ENCODE results near the gene SHISA5.
A peak's percentile ranks its signal among the peaks of the same experiment; 100 is the strongest.

Gene SHISA5

DNA sequence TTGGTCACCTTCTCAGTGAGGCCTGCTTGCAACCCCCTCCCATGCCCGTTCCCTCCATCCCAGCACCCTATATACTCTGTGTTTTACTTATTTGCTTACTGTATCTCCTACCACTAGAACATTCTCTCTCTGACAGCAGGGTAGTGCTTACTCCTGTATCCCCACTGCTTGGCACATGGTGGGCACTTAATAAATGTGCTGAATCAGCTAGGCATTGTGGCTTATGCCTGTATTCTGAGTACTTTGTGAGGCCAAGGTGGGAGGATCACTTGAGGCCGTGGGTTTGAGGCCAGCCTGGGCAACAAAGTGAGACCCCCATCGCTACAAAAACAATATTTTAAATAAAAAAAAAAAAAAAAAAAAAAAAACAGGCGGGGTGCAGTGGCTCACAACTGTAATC is 7.6 kb upstream of the SHISA5 start:
- POLR2A ChIA-PET (ENCODE audit: low non-redundant PET): no interaction called here
- CTCF ChIA-PET: no interaction called here
- no peak for DNase-seq (ENCODE audit: low spot score)
- TF ChIP-seq, protein P1, sequence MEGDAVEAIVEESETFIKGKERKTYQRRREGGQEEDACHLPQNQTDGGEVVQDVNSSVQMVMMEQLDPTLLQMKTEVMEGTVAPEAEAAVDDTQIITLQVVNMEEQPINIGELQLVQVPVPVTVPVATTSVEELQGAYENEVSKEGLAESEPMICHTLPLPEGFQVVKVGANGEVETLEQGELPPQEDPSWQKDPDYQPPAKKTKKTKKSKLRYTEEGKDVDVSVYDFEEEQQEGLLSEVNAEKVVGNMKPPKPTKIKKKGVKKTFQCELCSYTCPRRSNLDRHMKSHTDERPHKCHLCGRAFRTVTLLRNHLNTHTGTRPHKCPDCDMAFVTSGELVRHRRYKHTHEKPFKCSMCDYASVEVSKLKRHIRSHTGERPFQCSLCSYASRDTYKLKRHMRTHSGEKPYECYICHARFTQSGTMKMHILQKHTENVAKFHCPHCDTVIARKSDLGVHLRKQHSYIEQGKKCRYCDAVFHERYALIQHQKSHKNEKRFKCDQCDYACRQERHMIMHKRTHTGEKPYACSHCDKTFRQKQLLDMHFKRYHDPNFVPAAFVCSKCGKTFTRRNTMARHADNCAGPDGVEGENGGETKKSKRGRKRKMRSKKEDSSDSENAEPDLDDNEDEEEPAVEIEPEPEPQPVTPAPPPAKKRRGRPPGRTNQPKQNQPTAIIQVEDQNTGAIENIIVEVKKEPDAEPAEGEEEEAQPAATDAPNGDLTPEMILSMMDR (conservative IDR thresholded peaks at IDR 0.05; ENCODE audit: low read depth): no peak
- H3K27ac ChIP-seq: no peak overlapping the region

DNA sequence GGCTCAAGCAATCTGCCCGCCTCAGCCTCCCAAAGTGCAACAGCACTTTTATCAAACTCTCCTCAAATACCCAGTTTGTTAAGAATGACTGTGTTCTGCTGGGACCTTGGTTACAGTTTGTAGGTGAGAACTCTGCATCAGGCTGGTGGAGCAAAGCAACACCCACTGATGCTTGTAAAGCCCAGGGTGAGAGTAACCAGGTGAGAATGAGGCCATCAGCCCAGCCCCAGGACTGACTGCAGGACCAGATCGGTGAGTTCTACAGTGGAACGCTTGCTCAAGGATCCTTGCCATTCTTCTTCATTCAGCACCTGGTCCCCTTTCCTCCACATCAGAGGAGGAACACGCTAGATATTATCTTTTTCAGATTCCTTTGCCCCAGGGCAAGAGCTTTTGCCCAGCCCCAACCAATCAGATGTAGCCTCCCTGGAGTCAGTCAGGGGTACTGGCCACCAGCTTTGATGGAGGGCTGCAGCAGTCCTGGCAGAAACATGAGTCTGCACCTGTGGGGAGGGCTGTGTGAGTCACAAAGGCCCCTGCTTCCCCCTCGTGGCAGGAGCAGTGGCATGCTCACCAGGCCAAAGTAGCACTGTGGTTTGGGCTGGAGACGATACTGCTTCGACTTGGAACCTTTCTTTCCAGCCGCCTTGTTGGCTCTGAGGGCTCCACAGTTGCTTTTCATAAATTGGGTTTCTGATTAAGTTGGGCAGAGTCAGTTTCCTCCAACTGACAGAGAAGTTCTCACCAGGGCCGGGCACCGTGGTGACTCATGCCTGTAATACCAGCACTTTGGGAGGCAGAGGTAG is 3.5 kb upstream of the SHISA5 start:
- POLR2A ChIA-PET (ENCODE audit: low non-redundant PET): no interaction called here
- peak; percentile 86 for DNase-seq (ENCODE audit: low spot score)
- CTCF ChIA-PET: interaction anchor here (0.6 to 1.1 kb wide), 3 partner anchors 39 to 682 kb away, joined by 3 to 4 read pairs (median 3); no protein-coding TSS in a partner anchor
- TF ChIP-seq, protein P1 (conservative IDR thresholded peaks at IDR 0.05; ENCODE audit: low read depth): peak; percentile 81
- H3K27ac ChIP-seq: peak overlapping the region; percentile 91

DNA sequence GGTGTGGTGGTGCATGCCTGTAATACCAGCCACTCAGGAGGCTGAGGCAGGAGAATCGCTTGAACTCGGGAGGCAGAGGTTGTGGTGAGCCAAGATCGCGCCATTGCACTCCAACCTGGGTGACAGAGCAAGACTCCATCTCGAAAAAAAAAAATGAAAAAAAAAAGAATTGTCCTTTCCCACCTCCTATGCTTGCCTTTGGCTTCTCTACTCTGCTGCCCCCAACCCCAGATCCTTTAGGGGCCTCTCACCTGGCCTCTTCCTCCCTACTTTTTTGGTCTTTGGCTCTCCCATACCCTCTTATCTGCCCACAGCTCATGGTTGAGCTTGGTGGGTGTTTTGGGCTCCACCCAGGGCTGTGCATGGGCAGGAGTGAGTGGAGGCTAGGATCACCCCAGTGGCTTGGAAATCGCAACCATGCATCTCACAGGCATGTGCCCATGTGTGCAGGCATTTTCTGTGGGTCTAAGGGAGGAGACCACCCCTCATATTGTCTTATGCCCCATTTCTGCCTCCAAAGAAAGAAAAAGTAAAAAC is 2.1 kb upstream of the SHISA5 start:
- ChIA-PET POLR2A (ENCODE audit: low non-redundant PET) (no interaction called here), CTCF (no interaction called here)
- peak overlapping the region; percentile 91 for H3K27ac ChIP-seq
- TF ChIP-seq, protein P1 (conservative IDR thresholded peaks at IDR 0.05; ENCODE audit: low read depth): no peak
- no peak for DNase-seq (ENCODE audit: low spot score)

DNA sequence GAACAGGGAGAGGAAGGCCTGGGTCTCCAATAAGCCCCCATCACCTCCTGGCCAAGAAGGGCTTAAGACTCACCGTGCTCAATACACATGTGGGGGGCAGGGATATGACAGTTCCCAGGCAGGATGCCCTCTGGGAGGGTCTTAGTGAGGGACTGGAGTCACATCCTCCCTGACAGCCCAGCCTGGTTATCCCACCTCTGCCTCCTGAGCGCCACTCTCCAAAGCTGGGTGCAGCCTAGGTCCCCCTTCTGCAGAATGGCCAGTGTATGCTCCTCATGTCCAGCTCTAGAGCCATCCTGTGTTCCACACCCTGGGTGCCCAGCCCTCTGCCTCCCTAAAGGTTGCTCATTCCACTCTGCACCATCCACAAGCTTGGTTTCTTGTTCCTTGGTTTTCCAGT is 1.2 kb upstream of the SHISA5 start:
- H3K27ac ChIP-seq: peak overlapping the region; percentile 91
- TF ChIP-seq, protein P1 (conservative IDR thresholded peaks at IDR 0.05; ENCODE audit: low read depth): no peak
- POLR2A ChIA-PET (ENCODE audit: low non-redundant PET): interaction anchor here (0.6 to 1.5 kb wide), 2 partner anchors 36 to 72 kb away, joined by 3 to 4 read pairs; no protein-coding TSS in a partner anchor
- CTCF ChIA-PET: interaction anchor here (0.8 to 1.1 kb wide), 2 partner anchors 31 to 310 kb away, joined by 4 read pairs; no protein-coding TSS in a partner anchor
- DNase-seq (ENCODE audit: low spot score): no peak

DNA sequence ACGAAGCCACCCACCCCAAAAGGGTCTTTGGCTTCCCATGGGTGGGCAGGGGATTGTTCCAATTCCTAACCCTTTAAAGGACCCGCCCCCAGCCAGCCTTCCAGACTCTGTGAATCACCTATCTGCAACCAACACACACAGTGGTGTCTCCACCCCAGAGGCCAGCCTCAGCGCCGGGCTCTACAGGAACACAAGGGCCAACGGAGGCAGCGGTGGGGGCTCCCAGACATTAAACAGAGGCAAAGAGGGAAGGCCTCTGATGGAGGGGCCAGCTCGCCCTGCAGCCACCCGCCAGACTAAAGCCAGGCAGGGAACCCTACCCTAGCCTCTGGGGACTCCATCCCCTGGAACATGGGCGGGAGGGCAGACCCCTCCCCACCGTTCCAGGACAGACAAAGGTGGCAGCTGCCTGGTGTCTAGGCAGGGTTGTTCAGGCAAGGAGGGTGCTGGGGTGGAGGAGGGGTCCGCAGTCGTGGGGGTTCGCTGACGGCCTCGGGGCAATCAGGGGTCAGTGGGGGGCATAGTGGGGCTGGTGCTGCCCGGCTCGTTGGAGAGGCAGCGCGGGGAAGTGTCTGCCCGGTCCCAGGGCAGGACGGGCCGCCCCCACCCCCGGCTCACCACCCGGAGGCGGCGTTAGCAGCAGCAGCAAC is 448 bp downstream of the SHISA5 start:
- DNase-seq (ENCODE audit: low spot score): no peak
- peak overlapping the region; percentile 91 for H3K27ac ChIP-seq
- TF ChIP-seq, protein P1 (conservative IDR thresholded peaks at IDR 0.05; ENCODE audit: low read depth): no peak
- CTCF ChIA-PET: interaction anchor here (0.7 kb wide), 1 partner anchor 44 kb away, joined by 3 read pairs; no protein-coding TSS in a partner anchor
- POLR2A ChIA-PET (ENCODE audit: low non-redundant PET): interaction anchor here (0.8 kb wide), 1 partner anchor 33 kb away, joined by 3 read pairs; no protein-coding TSS in a partner anchor

DNA sequence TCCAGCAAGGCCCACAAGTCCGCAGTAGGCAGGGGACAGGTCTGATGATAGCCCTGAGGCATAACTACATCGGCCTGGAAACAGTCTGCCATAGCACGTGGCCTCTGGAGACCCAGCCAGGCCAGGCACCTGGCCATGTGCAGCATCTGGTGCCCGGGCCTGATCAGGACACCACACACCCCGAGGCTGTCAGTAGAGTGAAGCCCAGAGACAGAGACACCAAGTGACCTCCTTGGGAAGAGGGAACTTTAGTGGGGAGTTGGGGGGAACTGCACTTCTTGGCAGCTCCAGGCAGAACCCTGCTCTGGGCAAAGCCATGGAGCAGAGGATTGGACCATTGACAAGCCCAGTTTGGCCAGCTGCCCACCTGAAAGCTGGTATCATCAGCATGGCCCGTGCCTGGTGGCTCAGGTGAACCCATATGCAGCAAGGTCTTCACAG is 1.2 kb downstream of the SHISA5 start:
- H3K27ac ChIP-seq: peak overlapping the region; percentile 91
- CTCF ChIA-PET: no interaction called here
- POLR2A ChIA-PET (ENCODE audit: low non-redundant PET): interaction anchor here (0.8 kb wide), 1 partner anchor 32 kb away, joined by 3 read pairs; no protein-coding TSS in a partner anchor
- no peak for DNase-seq (ENCODE audit: low spot score)
- TF ChIP-seq, protein P1 (conservative IDR thresholded peaks at IDR 0.05; ENCODE audit: low read depth): no peak
